Adipocyte (in vitro differentiated cells): Measurements from ENCODE around the gene SLX4IP.
"Not testable (repeated sequence)": the region's sequence is repeated elsewhere in the genome, so short reads cannot be mapped to it uniquely, and the experiment has no call there.

Experiments used
- DNase-seq: peaks from one replicate; pipeline ENCODE4 v3.0.0-alpha.2; 2015; ENCODE audit warnings: low read depth
- H3K27me3 ChIP-seq: replicated peaks from 2 replicates; pipeline ENCODE4 v1.7.0; 2013; ENCODE audit warnings: mild to moderate bottlenecking, low read length, moderate library complexity; ENCODE audit not compliant: control insufficient read depth, insufficient read depth
- H3K36me3 ChIP-seq: 2 replicates; pipeline ENCODE4 v1.7.0; 2013; ENCODE audit warnings: low read length, mild to moderate bottlenecking, moderate library complexity; ENCODE audit not compliant: control insufficient read depth, insufficient read depth, severe bottlenecking
- H3K4me1 ChIP-seq: 2 replicates; pipeline ENCODE4 v1.7.0; 2013; ENCODE audit warnings: mild to moderate bottlenecking, low read length, moderate library complexity; ENCODE audit not compliant: control insufficient read depth, insufficient read depth
- H3K4me3 ChIP-seq: 2 replicates; pipeline ENCODE4 v1.7.0; 2013; ENCODE audit warnings: mild to moderate bottlenecking, low read length, moderate library complexity
- H3K9ac ChIP-seq: 2 replicates; pipeline ENCODE4 v1.7.0; 2013; ENCODE audit warnings: mild to moderate bottlenecking, low read length, moderate library complexity
- H3K9me3 ChIP-seq: 2 replicates; pipeline ENCODE4 v1.7.0; 2013; ENCODE audit warnings: mild to moderate bottlenecking, low read length, moderate library complexity; ENCODE audit not compliant: control insufficient read depth

The SLX4IP gene

GRCh38 chr20:10434832-10435812 lies at the start of gene SLX4IP:
TSS of gene SLX4IP (plus strand) at chr20:10435305. CDS start at chr20:10458205, 22,900 bp downstream.
- H3K9me3 ChIP-seq, result no peaks in the 10 kb centered on the region
- DNase-seq, result peak; percentile 95

GRCh38 chr20:10385850-10386544 lies 49.1 kb upstream of the SLX4IP start:
- Histone ChIP-seq H3K9ac (no peak overlapping the region), H3K9me3 (no peaks in the 10 kb centered on the region), H3K36me3 (no peaks in the 10 kb centered on the region), H3K4me1 (peaks cover 7% of the 10 kb centered on the region), H3K27me3 (no peaks in the 10 kb centered on the region), H3K4me3 (no peak overlapping the region)
- DNase-seq, result peak; percentile 7

More at GRCh38 chr20:10434832-10435812, at the start of gene SLX4IP:
- H3K9ac ChIP-seq, result peak within 1 kb of the TSS; percentile 99
- H3K27me3 ChIP-seq, result no peaks in the 10 kb centered on the region
- H3K36me3 ChIP-seq, result no peaks in the 10 kb centered on the region
- H3K4me1 ChIP-seq, result peaks cover 21% of the 10 kb centered on the region
- H3K4me3 ChIP-seq, result peak within 1 kb of the TSS; percentile 98

GRCh38 chr20:10387686-10388085 lies 47.4 kb upstream of the SLX4IP start:
- Histone ChIP-seq H3K27me3 (no peaks in the 10 kb centered on the region), H3K9ac (no peak overlapping the region), H3K4me1 (peaks cover 7% of the 10 kb centered on the region), H3K4me3 (no peak overlapping the region), H3K36me3 (no peaks in the 10 kb centered on the region), H3K9me3 (no peaks in the 10 kb centered on the region)
- DNase-seq, result peak; percentile 33

GRCh38 chr20:10388597-10388996 lies 46.5 kb upstream of the SLX4IP start:
- Histone ChIP-seq H3K27me3 (no peaks in the 10 kb centered on the region), H3K4me3 (no peak overlapping the region), H3K9ac (no peak overlapping the region), H3K9me3 (no peaks in the 10 kb centered on the region), H3K4me1 (peaks cover 7% of the 10 kb centered on the region), H3K36me3 (no peaks in the 10 kb centered on the region)
- DNase-seq, result no peak

- no peak overlapping the region for H3K4me3 ChIP-seq
- DNase-seq, result no peak
- H3K36me3 ChIP-seq, result no peaks in the 10 kb centered on the region
- H3K4me1 ChIP-seq, result peaks cover 5% of the 10 kb centered on the region
- H3K27me3 ChIP-seq, result no peaks in the 10 kb centered on the region
- no peaks in the 10 kb centered on the region for H3K9me3 ChIP-seq
- H3K9ac ChIP-seq, result no peak overlapping the region
Measured at GRCh38 chr20:10390709-10391108, 44.4 kb upstream of the SLX4IP start.

GRCh38 chr20:10394752-10395151 lies 40.4 kb upstream of the SLX4IP start:
- not testable (repeated sequence) for H3K36me3 ChIP-seq, H3K4me1 ChIP-seq, DNase-seq, H3K9me3 ChIP-seq, H3K9ac ChIP-seq, H3K27me3 ChIP-seq, H3K4me3 ChIP-seq

- no peaks in the 10 kb centered on the region for H3K9me3 ChIP-seq
- no peak for DNase-seq
- peaks cover 7% of the 10 kb centered on the region for H3K4me1 ChIP-seq
- no peaks in the 10 kb centered on the region for H3K27me3 ChIP-seq
- H3K36me3 ChIP-seq, result no peaks in the 10 kb centered on the region
- no peak overlapping the region for H3K9ac ChIP-seq
- H3K4me3 ChIP-seq, result no peak overlapping the region
Measured at GRCh38 chr20:10398834-10399369, 36.2 kb upstream of the SLX4IP start.

GRCh38 chr20:10402938-10403608 lies 32.0 kb upstream of the SLX4IP start:
- no peak overlapping the region for H3K4me3 ChIP-seq
- no peaks in the 10 kb centered on the region for H3K9me3 ChIP-seq
- DNase-seq, result no peak
- H3K27me3 ChIP-seq, result no peaks in the 10 kb centered on the region
- H3K9ac ChIP-seq, result no peak overlapping the region
- H3K36me3 ChIP-seq, result peaks cover 17% of the 10 kb centered on the region
- peaks cover 7% of the 10 kb centered on the region for H3K4me1 ChIP-seq

- Histone ChIP-seq H3K9ac (no peak overlapping the region), H3K4me3 (no peak overlapping the region), H3K27me3 (no peaks in the 10 kb centered on the region), H3K36me3 (peaks cover 17% of the 10 kb centered on the region), H3K9me3 (no peaks in the 10 kb centered on the region), H3K4me1 (peaks cover 7% of the 10 kb centered on the region)
- peak; percentile 11 for DNase-seq
Measured at GRCh38 chr20:10404023-10404628, 31.0 kb upstream of the SLX4IP start.

GRCh38 chr20:10404959-10405530 lies 30.1 kb upstream of the SLX4IP start:
- H3K36me3 ChIP-seq, result peaks cover 17% of the 10 kb centered on the region
- peak; percentile 19 for DNase-seq
- no peak overlapping the region for H3K9ac ChIP-seq
- H3K4me1 ChIP-seq, result peaks cover 7% of the 10 kb centered on the region
- no peak overlapping the region for H3K4me3 ChIP-seq
- H3K9me3 ChIP-seq, result no peaks in the 10 kb centered on the region
- no peaks in the 10 kb centered on the region for H3K27me3 ChIP-seq
